ENCODE data around the gene EVX1. TPM values are rescaled to one million over a fixed set of nuclear protein-coding genes. Genes with fewer than 3 reads are reported as not detected.
A peak's percentile ranks its signal among the peaks of the same experiment; 100 is the strongest.

Gene EVX1
- total and polyA plus RNA-seq, 2 of the 8 experiments (the other 6 are each of a cell fraction or from before 2014, with no cell fraction given), result not detected

GRCh38 chr7:27242555-27243339 is at the start of gene EVX1 (continued):
- TF ChIP-seq EZH2 (IDR thresholded peaks at IDR 0.05; ENCODE audit: low read depth, low read length, severe bottlenecking), result peak; percentile 95
- no peak for TF ChIP-seq SP2 (IDR thresholded peaks at IDR 0.05; ENCODE audit: low read length)

All from H1 (cell line).